Bronchial epithelial cell (primary cell): ENCODE results near the gene MAGI2. TPM values are rescaled to one million over a fixed set of nuclear protein-coding genes. Genes with fewer than 3 reads are reported as not detected.

Source experiments
- DNase-seq: peaks from one replicate; pipeline ENCODE4 v3.0.0-alpha.2; 2010; ENCODE audit warnings: low read depth
- FAIRE-seq: peaks from 2 replicates; lab custom pipeline; 2011; peaks lifted over from hg19 to GRCh38; lab: Jason Lieb, UNC
- H3K27me3 ChIP-seq: 2 replicates; pipeline ENCODE4 v1.5.1; 2011; ENCODE audit warnings: low read length; ENCODE audit not compliant: control insufficient read depth, insufficient read depth
- H3K36me3 ChIP-seq: 2 replicates; pipeline ENCODE4 v1.5.1; 2011; ENCODE audit warnings: low read length; ENCODE audit not compliant: control insufficient read depth, insufficient read depth
- H3K4me3 ChIP-seq: 2 replicates; pipeline ENCODE4 v1.5.1; 2011; ENCODE audit warnings: mild to moderate bottlenecking, low read depth, low read length, control low read depth
- CTCF ChIP-seq: IDR thresholded peaks from 2 replicates; pipeline ENCODE4 v1.5.1; 2011; ENCODE audit warnings: mild to moderate bottlenecking, moderate library complexity, low read length, control low read depth, inconsistent platforms; ENCODE audit not compliant: insufficient read depth, severe bottlenecking
- total RNA-seq: library from RNA; depleted of rRNA; stranded (reverse); fragments of >200 nt; gene quantifications from 2 replicates; pipeline ENCODE4 v1.2.1, GENCODE V29; 2014

Gene MAGI2
- total RNA-seq, 1 donor from 2014 or later: 2.6 TPM

- no peak for FAIRE-seq
- H3K4me3 ChIP-seq: no peak overlapping the region
- TF ChIP-seq CTCF: no peak
- H3K36me3 ChIP-seq: no peaks in the 10 kb centered on the region
- DNase-seq: no peak
- no peaks in the 10 kb centered on the region for H3K27me3 ChIP-seq
These were observed 778.0 kb downstream of the MAGI2 start for GRCh38 chr7:78675511-78675910.

GRCh38 chr7:78673272-78673671 is 780.2 kb downstream of the MAGI2 start:
- H3K27me3 ChIP-seq: no peaks in the 10 kb centered on the region
- no peak for FAIRE-seq
- TF ChIP-seq CTCF: no peak
- no peak for DNase-seq
- H3K4me3 ChIP-seq: no peak overlapping the region
- H3K36me3 ChIP-seq: no peaks in the 10 kb centered on the region

GRCh38 chr7:78662939-78663338 is 790.5 kb downstream of the MAGI2 start:
- TF ChIP-seq CTCF: no peak
- FAIRE-seq: no peak
- H3K4me3 ChIP-seq: no peak overlapping the region

GRCh38 chr7:78649976-78650375 is 803.5 kb downstream of the MAGI2 start:
- no peak for TF ChIP-seq CTCF
- Histone ChIP-seq H3K4me3 (no peak overlapping the region), H3K36me3 (no peaks in the 10 kb centered on the region), H3K27me3 (no peaks in the 10 kb centered on the region)
- no peak for DNase-seq
- no peak for FAIRE-seq

More at GRCh38 chr7:78662939-78663338, 790.5 kb downstream of the MAGI2 start:
- Histone ChIP-seq H3K27me3 (no peaks in the 10 kb centered on the region), H3K36me3 (no peaks in the 10 kb centered on the region)
- no peak for DNase-seq

GRCh38 chr7:78649236-78649635 is 804.2 kb downstream of the MAGI2 start:
- TF ChIP-seq CTCF: no peak
- Histone ChIP-seq H3K36me3 (no peaks in the 10 kb centered on the region), H3K4me3 (no peak overlapping the region), H3K27me3 (no peaks in the 10 kb centered on the region)
- no peak for DNase-seq
- FAIRE-seq: no peak

GRCh38 chr7:78642751-78643150 is 810.7 kb downstream of the MAGI2 start:
- DNase-seq: no peak
- H3K27me3 ChIP-seq: no peaks in the 10 kb centered on the region
- no peaks in the 10 kb centered on the region for H3K36me3 ChIP-seq
- FAIRE-seq: no peak
- TF ChIP-seq CTCF: no peak
- H3K4me3 ChIP-seq: no peak overlapping the region
